Chondrocyte (in vitro differentiated cells): ENCODE measurements around the gene SERGEF. TPM values are rescaled to one million over a fixed set of nuclear protein-coding genes. Genes with fewer than 3 reads are reported as not detected.
"Not testable (repeated sequence)": the region's sequence is repeated elsewhere in the genome, so short reads cannot be mapped to it uniquely, and the experiment has no call there.

Experiments used
- DNase-seq: peaks from one replicate; pipeline ENCODE4 v3.0.0; 2021; ENCODE audit warnings: mixed read lengths, low spot score
- H3K27ac Mint-ChIP-seq: one replicate; pipeline ENCODE4 v1.8.0; 2021; ENCODE audit warnings: mild to moderate bottlenecking, moderate library complexity, mixed read lengths; ENCODE audit not compliant: unreplicated experiment
- H3K27me3 Mint-ChIP-seq: 2 replicates; pipeline ENCODE4 v1.8.0; 2021; ENCODE audit warnings: low read depth, mixed read lengths
- H3K36me3 Mint-ChIP-seq: 2 replicates; pipeline ENCODE4 v1.8.0; 2021; ENCODE audit warnings: low read depth, mixed read lengths
- H3K4me1 Mint-ChIP-seq: 2 replicates; pipeline ENCODE4 v1.8.0; 2021; ENCODE audit warnings: low read depth, mild to moderate bottlenecking, mixed read lengths
- H3K4me3 Mint-ChIP-seq: one replicate; pipeline ENCODE4 v1.8.0; 2021; ENCODE audit warnings: mild to moderate bottlenecking, moderate library complexity, mixed read lengths; ENCODE audit not compliant: unreplicated experiment
- H3K9me3 Mint-ChIP-seq: 2 replicates; pipeline ENCODE4 v1.8.0; 2021; ENCODE audit warnings: low read depth, mixed read lengths
- total RNA-seq: library from RNA; stranded (reverse); gene quantifications from 3 replicates; pipeline ENCODE4 v1.2.1, GENCODE V29; 2021
- TF ChIP-seq, protein P1 (sequence below): fragments of 200-600 bp; sonication (generic); IDR thresholded peaks from 2 replicates; pipeline ENCODE4 v1.5.0; 2021; ENCODE audit warnings: antibody characterized with exemption, mild to moderate bottlenecking, moderate library complexity

SERGEF gene
- total RNA-seq, 1 donor from 2014 or later = 37.6 TPM

DNA sequence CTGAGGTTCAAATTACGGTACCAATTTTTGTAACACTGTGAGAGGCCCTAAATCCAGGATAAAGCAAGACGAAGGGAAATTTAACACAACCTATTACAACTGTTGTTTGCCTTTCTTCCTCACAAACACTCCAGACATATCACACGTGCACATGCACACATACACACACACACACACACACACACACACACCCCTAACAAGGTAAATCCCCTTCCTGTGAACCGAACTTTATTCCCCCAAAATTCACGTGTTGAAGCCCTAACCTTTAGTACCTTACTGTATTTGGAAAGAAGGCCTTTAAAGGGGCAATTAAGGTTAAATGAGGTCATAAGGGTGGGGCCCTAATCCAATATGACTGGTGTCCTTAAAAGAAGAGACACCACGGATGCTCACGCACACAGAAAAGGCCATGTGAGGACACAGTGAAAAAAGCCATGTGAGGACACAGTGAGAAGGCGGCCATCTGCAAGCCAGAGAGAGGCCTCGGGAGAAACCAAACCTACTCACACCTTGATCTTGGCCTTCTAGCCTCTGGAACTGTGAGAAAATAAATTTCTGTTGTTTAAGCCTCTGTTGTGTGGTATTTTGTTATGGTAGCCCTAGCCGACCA lies 1.8 kb downstream of the SERGEF start:
- peaks cover 4% of the 10 kb centered on the region for H3K36me3 Mint-ChIP-seq
- no peaks in the 10 kb centered on the region for H3K27me3 Mint-ChIP-seq
- DNase-seq = no peak
- peaks cover 22% of the 10 kb centered on the region for H3K4me1 Mint-ChIP-seq
- peak overlapping the region; percentile 99 for H3K4me3 Mint-ChIP-seq
- TF ChIP-seq, protein P1, sequence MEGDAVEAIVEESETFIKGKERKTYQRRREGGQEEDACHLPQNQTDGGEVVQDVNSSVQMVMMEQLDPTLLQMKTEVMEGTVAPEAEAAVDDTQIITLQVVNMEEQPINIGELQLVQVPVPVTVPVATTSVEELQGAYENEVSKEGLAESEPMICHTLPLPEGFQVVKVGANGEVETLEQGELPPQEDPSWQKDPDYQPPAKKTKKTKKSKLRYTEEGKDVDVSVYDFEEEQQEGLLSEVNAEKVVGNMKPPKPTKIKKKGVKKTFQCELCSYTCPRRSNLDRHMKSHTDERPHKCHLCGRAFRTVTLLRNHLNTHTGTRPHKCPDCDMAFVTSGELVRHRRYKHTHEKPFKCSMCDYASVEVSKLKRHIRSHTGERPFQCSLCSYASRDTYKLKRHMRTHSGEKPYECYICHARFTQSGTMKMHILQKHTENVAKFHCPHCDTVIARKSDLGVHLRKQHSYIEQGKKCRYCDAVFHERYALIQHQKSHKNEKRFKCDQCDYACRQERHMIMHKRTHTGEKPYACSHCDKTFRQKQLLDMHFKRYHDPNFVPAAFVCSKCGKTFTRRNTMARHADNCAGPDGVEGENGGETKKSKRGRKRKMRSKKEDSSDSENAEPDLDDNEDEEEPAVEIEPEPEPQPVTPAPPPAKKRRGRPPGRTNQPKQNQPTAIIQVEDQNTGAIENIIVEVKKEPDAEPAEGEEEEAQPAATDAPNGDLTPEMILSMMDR = no peak
- H3K9me3 Mint-ChIP-seq = no peaks in the 10 kb centered on the region
- no peak overlapping the region for H3K27ac Mint-ChIP-seq

DNA sequence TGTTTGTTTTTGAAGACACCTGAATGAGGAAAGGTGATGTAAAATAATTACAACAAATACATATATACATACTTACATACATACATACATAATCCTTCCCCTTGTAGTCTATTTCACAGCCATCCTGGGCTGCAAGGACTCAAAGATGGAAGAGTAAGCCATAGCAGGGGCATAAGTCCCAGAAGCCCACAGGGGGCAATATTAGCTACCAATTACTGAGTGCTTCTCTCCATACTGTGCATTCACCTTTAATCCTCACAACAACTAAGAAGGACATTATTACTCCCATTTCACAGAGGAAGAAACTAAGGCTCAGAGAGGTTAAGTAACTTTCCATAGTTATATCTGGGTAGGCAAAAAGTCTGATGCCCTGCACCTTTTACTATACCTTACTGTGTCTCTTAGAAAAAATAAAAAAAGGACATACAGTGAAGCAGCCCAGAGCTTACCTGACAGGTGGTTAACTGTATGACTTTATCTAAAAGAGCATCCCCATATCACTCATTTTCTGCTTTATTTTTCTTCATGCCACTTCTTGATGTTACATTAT lies 2.7 kb downstream of the SERGEF start:
- peaks cover 22% of the 10 kb centered on the region for H3K4me1 Mint-ChIP-seq
- no peaks in the 10 kb centered on the region for H3K27me3 Mint-ChIP-seq
- no peak for DNase-seq
- H3K4me3 Mint-ChIP-seq = no peak overlapping the region
- no peaks in the 10 kb centered on the region for H3K9me3 Mint-ChIP-seq
- H3K36me3 Mint-ChIP-seq = peaks cover 7% of the 10 kb centered on the region
- no peak overlapping the region for H3K27ac Mint-ChIP-seq
- TF ChIP-seq, protein P1 = peak; percentile 18

DNA sequence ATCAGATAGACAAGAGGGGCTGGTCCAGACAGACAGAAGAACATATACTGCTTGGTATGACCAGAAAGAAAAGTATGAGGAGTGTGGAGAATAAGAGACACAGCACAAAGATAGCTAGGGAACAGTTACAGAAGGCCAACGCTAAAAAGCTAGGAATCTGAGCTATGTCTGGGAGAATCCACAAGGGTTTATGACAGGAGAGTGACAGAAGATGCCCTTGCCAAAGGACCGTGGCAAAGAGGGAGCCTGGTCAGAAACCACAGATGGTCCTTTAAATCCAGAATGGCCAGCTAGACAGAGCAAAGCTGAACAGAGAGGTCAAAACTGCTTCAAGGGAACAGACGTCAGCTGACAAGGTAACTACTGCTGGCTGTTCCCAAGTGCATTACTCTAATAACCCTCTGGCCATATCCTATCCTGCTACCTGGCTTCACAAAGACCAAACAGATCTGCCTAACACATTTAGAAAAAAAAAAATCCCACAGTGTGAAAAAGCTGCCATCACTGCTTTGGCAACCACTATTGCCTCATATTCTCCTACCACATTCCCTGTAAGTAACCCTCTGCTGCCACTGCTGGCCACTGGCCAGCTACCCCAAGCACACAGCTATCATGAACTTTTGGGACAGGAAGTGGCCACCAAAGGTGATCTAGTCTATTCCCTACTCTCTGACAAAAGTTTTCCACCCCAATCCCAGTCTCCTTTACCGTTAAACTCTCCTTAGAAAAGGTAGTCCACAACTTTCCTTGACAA lies 7.3 kb downstream of the SERGEF start:
- Mint-ChIP-seq H3K27ac (no peak overlapping the region), H3K36me3 (peaks cover 19% of the 10 kb centered on the region), H3K9me3 (no peaks in the 10 kb centered on the region), H3K4me3 (no peak overlapping the region), H3K4me1 (peaks cover 2% of the 10 kb centered on the region), H3K27me3 (no peaks in the 10 kb centered on the region)
- TF ChIP-seq, protein P1 = no peak
- no peak for DNase-seq

DNA sequence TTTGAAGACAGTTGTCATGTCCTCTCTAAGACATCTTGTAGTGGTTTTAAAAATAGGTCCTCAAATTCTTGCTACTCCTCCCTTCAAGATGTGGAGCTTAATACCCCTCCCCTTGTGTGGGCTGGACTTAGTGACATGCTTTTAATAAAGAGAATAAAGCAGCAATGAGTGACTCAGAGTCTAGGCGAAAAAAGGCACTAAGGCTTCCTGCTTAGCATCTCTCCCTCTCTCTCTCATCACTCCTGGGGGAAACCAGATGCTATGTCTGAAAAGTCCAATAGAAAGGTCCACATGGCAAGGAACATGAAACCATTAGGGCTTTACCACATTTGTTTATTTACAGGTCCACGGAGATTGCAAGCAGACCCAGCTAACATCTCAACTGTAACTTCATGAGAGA lies 11.7 kb downstream of the SERGEF start:
- H3K27me3 Mint-ChIP-seq = no peaks in the 10 kb centered on the region
- TF ChIP-seq, protein P1 = no peak
- no peaks in the 10 kb centered on the region for H3K9me3 Mint-ChIP-seq
- DNase-seq = no peak
- peaks cover 2% of the 10 kb centered on the region for H3K4me1 Mint-ChIP-seq
- no peak overlapping the region for H3K4me3 Mint-ChIP-seq
- no peak overlapping the region for H3K27ac Mint-ChIP-seq
- peaks cover 31% of the 10 kb centered on the region for H3K36me3 Mint-ChIP-seq

DNA sequence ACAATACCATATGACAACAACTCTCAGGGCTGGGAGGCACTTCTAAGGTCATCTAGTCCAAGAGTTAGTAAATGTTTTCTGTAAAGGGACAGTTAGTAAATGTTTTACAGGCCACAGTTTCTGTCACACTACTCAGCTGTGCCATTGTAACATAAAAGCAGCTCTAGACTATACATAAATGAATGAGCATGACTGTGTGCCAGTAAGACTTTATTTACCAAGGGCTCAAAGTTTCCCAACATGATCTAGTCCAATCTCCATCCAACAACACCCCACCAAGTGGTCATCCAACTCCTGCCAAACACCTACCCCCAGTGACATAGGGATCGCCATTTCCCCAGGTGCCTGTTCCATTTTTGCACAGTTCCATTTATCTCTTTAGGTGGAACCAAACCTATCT lies 12.1 kb downstream of the SERGEF start:
- H3K4me3 Mint-ChIP-seq = no peak overlapping the region
- H3K36me3 Mint-ChIP-seq = peaks cover 33% of the 10 kb centered on the region
- no peaks in the 10 kb centered on the region for H3K27me3 Mint-ChIP-seq
- TF ChIP-seq, protein P1 = no peak
- H3K4me1 Mint-ChIP-seq = peaks cover 2% of the 10 kb centered on the region
- no peak overlapping the region for H3K27ac Mint-ChIP-seq
- no peaks in the 10 kb centered on the region for H3K9me3 Mint-ChIP-seq
- DNase-seq = no peak

DNA sequence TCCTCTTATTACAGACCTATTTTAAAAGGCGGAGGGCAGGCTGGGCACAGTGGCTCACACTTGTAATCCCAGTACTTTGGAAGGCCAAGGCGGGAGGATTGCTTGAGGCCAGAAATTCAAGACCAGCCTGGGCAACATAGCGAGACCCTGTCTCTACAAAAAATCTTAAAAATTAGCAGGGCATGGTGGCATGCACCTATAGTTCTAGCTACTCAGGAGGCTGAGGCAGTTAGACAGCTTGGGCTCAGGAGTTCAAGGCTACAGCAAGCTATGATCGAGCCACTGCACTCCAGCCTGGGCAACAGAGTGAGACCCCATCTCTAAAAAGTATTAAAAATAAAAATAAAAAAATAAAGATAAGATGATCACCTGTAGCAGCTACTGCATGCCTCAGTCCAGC lies 12.7 kb downstream of the SERGEF start:
- H3K27me3 Mint-ChIP-seq, H3K4me1 Mint-ChIP-seq, H3K9me3 Mint-ChIP-seq, H3K4me3 Mint-ChIP-seq, H3K27ac Mint-ChIP-seq, DNase-seq: not testable (repeated sequence)
- peaks cover 31% of the 10 kb centered on the region for H3K36me3 Mint-ChIP-seq
